ENCODE data around the gene B4GALT5.
"Not testable (repeated sequence)": the region's sequence is repeated elsewhere in the genome, so short reads cannot be mapped to it uniquely, and the experiment has no call there.

The B4GALT5 gene

DNA sequence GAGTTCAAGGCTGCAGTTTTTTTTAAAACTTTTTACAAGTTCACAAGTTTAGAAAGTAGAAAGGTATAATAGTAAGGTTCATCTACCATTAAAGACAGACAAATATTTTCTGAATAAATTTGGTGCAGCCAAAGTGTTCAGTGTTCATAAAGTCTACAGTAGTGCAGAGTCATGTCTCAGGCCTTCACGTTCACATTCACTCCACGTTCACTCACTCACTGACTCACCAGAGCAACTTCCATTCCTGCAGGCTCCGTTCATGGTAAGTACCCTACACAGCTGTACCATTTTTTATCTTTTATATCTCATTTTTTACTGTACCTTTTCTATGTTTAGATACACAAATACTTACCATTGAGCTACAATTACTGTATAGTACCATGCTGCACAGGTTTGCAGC, 67.6 kb downstream of the B4GALT5 start:
- in situ Hi-C loops (cut with HindIII; ENCODE audit: low pct_ligation_motif_present, low pct_unique_long_range_greater_than_20kb, low sequenced_read_pairs), result no loop called here
- DNase-seq, result no peak

DNA sequence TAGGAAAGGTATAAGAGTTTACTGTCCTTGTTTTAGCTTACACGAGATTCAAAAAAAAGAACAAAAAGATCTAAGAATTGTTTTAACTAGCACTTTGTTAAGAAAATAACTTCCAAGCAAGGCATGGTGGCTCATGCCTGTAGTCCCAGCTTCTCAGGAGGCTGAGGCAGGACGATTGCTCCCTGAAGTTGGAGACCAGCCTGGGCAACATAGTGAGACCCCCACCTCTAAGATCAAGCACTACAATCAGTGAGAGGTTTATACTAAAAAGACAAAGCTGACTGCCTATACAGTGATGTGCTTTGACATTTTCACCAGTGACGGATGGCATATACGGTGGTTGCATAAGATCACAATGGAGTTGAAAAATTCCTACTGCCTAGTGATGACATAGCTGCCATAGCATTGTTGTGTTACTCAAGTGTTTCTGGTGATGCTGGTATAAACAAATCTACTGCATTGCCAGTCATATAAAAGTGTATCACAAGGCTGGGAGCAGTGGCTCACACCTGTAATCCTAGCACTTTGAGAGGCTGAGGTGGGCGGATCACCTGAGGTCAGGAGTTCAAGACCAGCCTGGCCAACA, 68.6 kb downstream of the B4GALT5 start:
- DNase-seq, result no peak
- in situ Hi-C loops (cut with HindIII; ENCODE audit: low pct_ligation_motif_present, low pct_unique_long_range_greater_than_20kb, low sequenced_read_pairs), result no loop called here

DNA sequence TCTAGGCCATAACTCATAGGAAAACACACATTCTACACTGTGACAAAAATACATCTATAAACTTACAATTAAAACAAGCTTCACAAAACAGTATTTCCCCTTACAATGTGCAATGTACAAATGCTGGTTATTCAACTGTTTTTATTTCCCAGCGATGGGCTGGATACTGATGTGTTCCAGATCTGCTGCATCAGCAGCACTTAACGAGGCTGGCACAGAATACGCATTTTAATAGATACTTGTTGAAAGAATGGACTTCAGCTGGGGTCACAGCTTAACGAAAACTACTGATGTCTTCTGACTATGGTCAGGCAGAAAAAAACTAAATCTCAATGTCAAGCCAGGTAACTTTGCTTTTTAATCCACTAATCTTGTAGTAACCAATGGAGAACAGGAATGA, 70.9 kb downstream of the B4GALT5 start:
- DNase-seq, result no peak
- in situ Hi-C loops (cut with HindIII; ENCODE audit: low pct_ligation_motif_present, low pct_unique_long_range_greater_than_20kb, low sequenced_read_pairs), result no loop called here

DNA sequence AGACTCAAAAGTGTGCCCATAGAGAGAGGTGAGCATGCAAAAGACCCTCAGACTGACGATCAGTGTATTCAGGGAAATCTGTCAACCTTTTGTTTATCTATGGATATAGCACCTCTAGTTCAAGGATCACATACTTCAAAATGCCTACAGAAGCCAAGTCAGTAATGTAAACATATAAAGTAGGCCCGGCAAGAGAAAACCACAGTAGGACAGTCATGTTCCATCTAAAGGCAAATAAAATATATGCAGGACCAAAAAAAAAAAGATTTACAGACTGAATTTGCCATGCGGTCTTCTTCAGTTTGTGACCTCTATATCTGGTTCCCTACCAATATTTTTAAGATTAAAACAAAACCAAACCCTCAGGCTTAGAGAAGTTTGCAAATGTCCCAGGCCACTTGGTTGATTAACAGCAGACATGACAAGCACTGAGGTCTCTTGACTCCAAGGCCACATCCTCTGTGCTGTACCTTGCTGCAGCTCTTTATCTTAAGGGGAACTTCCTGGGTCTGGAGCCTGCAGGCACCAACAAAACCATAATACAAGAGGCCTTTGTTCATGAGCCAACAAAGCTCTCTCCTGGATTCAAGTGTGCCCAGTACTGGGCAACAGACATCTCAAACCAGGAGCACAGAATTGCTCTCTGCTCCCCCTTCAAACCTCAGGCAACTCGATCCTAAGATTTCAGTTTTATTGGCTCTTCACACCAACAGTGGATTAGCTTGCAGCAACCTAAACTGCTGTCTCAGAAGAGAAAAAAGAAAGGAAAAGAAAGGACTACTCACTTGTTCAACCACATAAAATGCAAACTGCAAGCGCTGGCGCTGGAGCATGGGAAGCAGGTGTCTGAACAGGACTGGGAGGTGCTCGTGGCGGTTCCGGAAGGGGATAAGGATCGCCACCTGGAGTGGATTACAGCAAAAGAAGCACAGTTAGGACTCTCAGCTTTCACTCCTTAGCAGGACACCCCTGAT, 71.7 kb downstream of the B4GALT5 start:
- DNase-seq, result no peak
- in situ Hi-C loops (cut with HindIII; ENCODE audit: low pct_ligation_motif_present, low pct_unique_long_range_greater_than_20kb, low sequenced_read_pairs), result no loop called here

DNA sequence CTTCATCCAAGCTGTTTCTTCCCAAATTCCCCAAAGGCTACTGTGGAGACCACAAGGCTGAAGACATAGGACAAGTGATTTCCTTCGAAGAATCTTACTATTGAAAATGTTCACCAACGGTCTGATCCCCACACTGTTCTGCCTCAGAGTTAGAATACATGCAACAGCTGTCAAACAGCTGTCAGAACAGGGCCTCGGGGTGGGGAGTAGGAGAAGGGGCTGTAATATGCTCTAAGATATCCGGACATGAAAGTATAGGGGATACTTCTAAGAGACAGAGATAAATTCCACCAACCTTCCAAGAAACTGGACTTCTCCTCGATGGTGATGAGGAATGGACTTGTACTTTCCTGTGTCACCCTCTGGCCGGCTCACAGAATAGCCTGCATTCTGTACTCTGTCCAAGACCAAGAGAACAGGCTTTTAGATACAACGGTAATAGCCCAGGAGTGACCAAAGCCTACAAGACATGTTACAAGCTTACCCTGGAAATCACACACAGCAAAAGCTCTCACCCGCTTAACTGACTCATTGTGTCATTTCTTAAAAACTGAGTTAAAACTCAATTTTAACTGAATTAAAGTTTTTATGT, 76.5 kb downstream of the B4GALT5 start:
- in situ Hi-C loops (cut with HindIII; ENCODE audit: low pct_ligation_motif_present, low pct_unique_long_range_greater_than_20kb, low sequenced_read_pairs), result no loop called here
- no peak for DNase-seq

DNA sequence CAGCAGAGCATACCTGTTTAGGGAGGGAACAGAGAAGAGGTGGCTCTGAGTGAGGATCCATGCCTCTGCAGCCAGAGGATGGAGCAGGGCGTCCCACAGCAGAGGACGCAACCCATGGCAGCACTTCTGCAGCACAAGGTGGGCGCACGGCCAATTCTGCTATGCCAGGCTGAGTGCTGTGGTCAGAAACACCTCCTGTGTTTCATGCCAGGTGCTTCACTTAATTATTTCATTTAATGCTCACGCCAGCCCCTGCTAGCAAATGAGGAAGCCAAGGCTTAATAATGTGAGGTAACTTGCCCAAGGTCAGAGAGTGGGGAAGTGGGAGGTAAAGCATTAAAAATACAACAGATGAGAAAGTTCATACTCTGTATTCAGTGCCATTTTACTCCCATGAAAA, 77.2 kb downstream of the B4GALT5 start:
- in situ Hi-C loops (cut with HindIII; ENCODE audit: low pct_ligation_motif_present, low pct_unique_long_range_greater_than_20kb, low sequenced_read_pairs), result no loop called here
- DNase-seq, result no peak

DNA sequence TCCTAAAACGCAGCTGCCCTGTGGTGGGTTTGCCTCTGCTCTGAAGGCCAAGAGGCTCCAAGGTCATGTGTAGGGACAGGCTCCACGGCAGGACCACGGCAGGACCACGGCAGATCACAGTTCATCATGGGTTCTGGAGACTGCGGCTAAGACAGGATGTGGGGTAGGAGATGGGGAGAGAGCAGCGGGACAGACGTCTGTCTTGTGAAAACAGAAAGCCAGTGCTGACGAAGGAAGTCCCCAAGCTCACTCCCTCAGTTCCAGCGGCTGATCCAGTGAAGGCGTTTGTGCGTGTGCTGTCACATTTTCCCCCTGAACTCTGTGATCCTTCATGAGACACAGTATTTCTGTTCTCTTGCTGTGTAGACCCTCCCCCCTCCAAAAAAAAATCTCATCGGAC, 77.8 kb downstream of the B4GALT5 start:
- no peak for DNase-seq
- in situ Hi-C loops (cut with HindIII; ENCODE audit: low pct_ligation_motif_present, low pct_unique_long_range_greater_than_20kb, low sequenced_read_pairs), result no loop called here

DNA sequence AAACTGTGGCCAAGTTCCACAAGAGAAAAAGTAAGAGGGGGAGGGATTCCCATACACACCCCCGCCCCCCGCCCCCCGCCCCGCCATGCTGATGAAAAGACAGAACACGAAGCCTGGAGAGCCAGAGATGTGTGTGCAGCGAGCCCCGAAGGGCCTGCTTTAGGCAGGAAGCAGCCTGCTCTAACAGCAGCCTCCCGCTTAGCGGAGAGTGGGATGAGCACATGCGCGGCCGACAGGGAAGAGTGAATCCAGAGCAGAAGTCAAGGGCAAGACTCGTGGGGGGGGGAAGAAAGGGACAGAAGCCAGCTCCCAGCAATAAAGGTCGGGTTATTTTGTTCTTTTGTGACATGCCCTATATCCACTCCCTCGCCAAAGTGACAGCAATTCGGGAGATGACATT, 78.5 kb downstream of the B4GALT5 start:
- no peak for DNase-seq
- in situ Hi-C loops (cut with HindIII; ENCODE audit: low pct_ligation_motif_present, low pct_unique_long_range_greater_than_20kb, low sequenced_read_pairs), result no loop called here

DNA sequence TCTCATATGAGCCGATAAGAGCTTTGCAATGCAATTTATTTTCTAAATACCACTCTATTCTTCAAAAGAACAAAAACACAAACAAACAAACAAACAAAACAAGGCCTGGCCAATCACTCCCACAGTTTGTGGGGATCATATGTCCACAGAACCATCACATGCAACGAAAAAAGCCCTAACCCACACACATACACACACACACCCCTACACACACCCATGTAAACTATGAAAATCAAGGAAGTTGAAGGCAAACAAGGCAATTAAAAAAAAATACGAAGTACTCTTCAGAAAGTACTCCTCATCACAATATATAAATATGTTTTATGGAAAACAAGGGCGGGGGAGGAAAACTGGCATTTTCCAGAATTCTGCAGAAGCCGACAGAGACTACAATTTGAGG, 79.6 kb downstream of the B4GALT5 start:
- DNase-seq, result no peak
- in situ Hi-C loops (cut with HindIII; ENCODE audit: low pct_ligation_motif_present, low pct_unique_long_range_greater_than_20kb, low sequenced_read_pairs), result no loop called here

DNA sequence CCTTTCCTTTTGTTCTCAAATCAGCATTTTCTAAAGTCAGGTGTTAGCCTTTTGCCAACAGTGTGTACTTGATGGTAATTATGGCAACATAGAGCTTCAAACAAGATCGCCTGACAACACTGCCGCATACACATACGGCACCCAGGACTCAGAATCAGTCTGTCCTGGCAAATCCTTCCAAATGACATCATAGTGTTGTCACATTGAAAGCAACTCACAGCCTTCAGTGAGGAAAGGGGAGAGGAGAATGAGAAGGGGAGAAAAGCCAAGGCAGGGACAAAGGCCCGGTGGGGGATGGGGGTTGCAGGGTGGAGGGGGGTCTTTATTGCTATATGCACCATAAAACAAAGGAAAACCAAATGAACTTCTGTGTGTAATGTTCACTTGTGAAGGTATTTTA, 80.0 kb downstream of the B4GALT5 start:
- in situ Hi-C loops (cut with HindIII; ENCODE audit: low pct_ligation_motif_present, low pct_unique_long_range_greater_than_20kb, low sequenced_read_pairs), result no loop called here

DNA sequence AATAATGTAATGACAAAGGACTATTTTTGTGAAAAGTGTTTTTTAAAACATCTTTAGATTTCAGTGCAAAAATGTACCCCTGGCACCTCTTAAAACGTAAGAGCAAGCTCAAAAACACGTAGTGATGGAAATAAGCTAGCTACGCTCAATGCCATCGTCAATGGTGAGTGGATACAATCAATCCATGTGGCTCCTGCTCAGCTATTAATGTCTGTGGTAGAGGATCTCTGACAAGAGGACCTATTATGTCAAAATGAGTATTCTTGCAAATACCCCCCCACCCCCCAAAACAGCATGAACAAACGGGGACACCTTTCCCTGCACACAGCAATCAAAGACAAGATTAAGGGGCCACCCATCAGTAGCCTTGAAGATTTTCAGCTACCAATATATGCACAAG, 80.7 kb downstream of the B4GALT5 start:
- in situ Hi-C loops (cut with HindIII; ENCODE audit: low pct_ligation_motif_present, low pct_unique_long_range_greater_than_20kb, low sequenced_read_pairs), result no loop called here
- DNase-seq, result no peak

More for the DNA sequence above, 80.0 kb downstream of the B4GALT5 start:
- DNase-seq, result no peak

DNA sequence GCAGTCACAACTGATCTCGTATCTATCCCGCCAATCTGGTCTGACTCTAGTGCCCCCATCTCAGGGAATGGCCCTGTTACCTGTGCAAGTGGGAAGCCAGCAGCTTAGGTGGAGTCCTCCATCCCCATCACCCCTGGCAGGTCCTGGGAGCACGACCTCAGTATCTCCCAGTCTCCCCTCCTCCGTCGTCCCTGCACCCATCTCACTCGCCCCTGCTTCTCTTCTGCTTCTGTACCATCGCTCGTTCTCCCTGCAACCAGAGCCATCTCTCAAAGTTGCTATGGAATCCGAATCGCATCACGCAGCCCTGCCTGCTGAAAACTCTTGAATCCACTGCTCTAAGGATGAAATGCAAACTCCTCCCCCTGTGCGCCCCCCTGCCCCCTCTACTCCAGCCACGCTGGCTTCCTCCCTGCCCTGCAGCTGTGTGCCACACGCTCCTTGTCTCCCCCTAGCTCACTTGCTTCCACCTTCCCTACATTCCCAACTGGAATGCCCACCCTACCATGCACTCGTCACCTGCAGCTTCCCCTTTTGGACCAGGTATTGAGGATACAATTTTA, 81.7 kb downstream of the B4GALT5 start:
- in situ Hi-C loops (cut with HindIII; ENCODE audit: low pct_ligation_motif_present, low pct_unique_long_range_greater_than_20kb, low sequenced_read_pairs), result no loop called here

DNA sequence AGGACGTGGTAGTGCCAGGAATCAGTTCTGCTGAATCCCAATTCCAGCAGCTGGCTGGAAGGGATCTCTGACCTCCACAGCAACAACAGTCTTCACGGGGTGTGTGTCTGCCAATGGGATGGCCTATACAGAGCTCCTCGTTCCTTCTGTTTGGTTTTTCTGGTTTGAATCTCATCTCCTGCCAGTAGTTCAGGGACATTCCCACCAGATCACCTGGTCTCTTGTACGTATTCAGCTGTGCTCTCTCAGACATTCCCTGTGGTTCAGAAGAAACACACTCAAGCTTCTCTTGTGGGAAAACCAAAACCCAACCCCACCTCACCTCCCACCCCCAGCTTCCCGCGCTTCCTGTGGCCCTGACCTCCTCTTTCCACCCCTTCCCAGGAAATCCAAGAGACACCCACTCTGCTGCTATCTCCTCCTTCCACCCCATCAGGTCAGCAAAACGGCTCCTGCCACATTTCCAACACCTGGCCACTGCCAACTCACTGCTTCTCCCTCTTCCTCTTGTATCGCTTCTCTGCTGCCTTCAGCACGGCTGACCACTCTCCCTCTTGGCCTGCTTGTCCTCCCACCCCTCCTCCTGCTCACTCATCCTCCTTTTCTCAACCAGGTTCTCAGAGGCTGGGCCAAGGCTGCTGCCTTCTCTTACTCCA, 82.5 kb downstream of the B4GALT5 start:
- no peak for DNase-seq
- in situ Hi-C loops (cut with HindIII; ENCODE audit: low pct_ligation_motif_present, low pct_unique_long_range_greater_than_20kb, low sequenced_read_pairs), result no loop called here

More for the DNA sequence above, 81.7 kb downstream of the B4GALT5 start:
- DNase-seq, result no peak

DNA sequence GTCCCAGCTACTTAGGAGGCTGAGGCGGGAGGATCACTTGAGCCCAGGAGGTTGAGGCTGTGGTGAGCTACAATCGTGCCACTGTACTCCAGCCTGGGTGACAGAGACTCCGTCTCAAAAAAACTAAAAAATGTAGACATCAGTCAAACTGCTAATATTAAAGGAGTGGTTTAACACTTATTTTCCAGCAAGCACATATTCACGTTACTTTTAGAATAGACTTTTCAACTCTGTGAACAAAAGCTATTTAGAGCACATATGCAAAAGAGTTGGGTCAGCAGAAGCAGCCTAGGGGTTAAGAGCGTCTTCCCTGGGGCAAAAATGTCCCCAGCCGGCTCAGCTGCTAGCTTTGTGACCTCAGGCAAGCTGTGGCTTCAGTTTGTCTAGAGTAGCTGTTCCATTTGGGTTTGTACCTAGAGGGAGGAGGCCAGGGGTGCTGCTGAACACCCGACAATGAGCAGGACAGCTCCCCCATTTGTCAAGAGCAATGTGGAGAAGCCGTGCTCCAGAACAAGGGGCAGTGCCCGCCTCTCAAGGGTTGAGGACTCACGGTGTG, 83.2 kb downstream of the B4GALT5 start:
- DNase-seq, result no peak
- in situ Hi-C loops (cut with HindIII; ENCODE audit: low pct_ligation_motif_present, low pct_unique_long_range_greater_than_20kb, low sequenced_read_pairs), result no loop called here

DNA sequence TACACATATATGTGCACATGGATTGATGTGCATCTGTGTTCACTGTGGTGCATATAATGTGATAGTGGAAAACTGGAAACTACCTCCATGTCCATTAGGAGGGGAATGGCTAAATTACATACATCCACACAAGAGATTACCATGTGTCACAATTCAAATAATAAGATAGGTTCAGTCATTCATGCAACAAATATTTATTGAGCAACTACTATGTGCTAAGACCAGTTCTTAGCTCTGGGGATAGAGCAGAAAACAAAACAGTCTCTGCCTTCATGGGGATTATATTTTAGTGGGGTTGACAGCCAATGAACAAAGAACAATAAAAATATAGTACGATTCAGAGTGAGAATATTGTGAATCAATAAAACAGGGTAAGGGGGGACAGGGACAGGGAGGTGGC, 84.1 kb downstream of the B4GALT5 start:
- in situ Hi-C loops (cut with HindIII; ENCODE audit: low pct_ligation_motif_present, low pct_unique_long_range_greater_than_20kb, low sequenced_read_pairs), result no loop called here
- no peak for DNase-seq

DNA sequence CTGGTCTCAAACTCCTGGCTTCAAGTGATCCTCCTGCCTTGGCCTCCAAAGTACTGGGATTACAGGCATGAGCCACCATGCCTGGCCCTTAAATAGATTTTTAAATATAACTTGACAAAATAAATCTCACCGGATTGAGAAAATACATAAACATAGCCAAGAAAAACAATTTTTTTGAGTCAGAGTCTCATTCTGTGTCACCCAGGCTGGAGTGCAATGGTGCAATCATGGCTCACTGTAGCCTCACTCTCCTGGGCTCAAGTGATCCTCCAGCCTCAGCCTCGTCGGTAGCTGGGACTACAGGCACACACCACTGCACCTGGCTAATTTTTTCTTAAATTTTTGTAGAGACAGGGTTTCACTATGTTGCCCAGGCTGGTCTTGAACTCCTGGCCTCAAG, 85.4 kb downstream of the B4GALT5 start:
- DNase-seq; in situ Hi-C loops (cut with HindIII; ENCODE audit: low pct_ligation_motif_present, low pct_unique_long_range_greater_than_20kb, low sequenced_read_pairs): not testable (repeated sequence)

DNA sequence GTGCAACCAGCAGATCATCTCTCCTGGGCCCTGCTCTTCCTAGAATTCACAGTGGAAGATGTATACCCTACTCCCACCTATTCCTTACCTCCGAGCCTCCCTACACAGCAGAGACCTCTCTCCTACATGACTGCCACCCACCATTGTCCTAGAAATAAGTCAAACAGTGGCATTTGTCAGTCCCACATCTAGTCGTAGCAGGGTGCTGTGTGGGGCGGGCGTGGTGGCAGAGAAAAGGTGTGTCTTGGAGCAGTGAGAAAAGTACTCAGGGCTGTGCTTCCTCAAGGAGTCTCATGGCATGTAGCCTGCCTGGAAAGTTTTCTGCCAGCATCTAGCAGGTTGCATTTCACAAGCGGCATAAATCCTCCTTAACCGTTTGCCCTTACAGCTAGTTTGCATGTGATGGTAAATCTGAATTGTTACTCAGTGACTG, 86.3 kb downstream of the B4GALT5 start:
- DNase-seq, result no peak
- in situ Hi-C loops (cut with HindIII; ENCODE audit: low pct_ligation_motif_present, low pct_unique_long_range_greater_than_20kb, low sequenced_read_pairs), result no loop called here

DNA sequence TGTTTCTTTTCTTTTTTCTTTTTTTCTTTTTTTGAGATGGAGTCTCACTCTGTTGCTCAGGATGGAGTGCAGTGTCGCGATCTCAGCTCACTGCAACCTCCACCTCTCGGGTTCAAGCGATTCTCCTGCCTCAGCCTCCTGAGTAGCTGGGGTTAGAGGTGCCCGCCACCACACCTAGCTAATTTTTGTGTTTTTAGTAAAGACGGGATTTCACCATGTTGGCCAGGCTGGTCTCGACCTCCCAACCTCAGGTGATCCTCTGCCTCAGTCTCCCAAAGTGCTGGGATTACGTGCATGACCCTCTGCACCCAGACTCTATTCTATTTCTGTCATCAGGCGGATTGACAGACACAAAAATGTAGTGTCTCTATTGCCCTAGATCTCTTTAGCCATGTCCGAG, 88.7 kb downstream of the B4GALT5 start:
- DNase-seq; in situ Hi-C loops (cut with HindIII; ENCODE audit: low pct_ligation_motif_present, low pct_unique_long_range_greater_than_20kb, low sequenced_read_pairs): not testable (repeated sequence)

DNA sequence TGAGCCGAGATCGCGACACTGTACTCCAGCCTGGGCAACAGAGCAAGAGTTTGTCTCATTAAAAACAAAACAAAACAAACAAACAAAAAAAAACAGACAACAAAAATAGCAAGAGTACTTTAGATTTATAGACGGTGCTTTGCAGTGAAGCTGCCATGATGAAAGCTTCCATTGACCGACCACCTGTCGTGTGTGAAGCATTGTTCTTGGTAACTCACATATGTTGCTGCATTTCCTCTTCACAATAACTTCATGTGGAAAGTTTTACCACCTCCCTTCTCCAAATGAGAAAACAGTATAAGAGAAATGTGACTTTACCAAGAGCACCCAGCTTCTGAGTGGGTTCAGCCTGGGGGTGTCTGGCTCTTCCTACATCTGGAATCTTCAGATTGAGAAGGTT, 89.4 kb downstream of the B4GALT5 start:
- DNase-seq, result no peak
- in situ Hi-C loops (cut with HindIII; ENCODE audit: low pct_ligation_motif_present, low pct_unique_long_range_greater_than_20kb, low sequenced_read_pairs), result no loop called here

Measured in ACHN (cell line).